GM19452 (cell line): ENCODE measurements around the gene CHAF1A.

Experiments
- ATAC-seq: cut with Tn5 transposase; IDR thresholded peaks from one replicate; pipeline ENCODE4 v1.9.1; 2021; ENCODE audit not compliant: unreplicated experiment

The CHAF1A gene

DNA sequence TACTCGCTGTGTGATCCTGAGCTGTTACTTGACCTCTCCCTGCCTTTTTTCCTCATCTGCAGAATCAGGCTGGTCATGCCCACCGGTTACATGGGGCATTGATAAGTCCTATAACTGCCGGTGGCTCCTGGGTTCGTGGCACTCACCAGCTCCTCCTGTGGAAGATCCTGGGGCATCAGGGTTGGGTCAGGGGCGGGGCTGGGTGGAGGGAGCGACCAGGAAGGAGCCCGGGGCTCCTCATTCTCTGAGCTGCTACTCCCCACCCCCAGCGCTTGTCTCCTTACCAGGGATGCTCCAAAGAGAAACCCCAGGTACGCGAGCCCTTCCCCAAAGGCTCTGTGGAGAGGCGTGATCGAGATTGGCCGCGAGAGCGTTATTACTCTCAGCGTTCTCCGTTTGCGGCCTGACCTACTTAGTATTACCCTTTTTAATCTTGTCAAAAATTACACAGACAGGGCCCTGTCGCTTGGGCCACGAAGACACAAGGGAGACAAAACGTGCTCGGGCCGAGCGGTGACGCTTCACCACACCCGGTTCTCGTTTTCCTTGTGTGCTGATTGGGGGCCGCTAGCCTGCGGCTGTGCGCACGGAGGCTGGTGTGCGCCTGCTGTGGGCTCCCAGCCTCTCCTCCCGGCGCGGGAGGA, 80.4 kb downstream of the CHAF1A start:
- ATAC-seq = no peak

DNA sequence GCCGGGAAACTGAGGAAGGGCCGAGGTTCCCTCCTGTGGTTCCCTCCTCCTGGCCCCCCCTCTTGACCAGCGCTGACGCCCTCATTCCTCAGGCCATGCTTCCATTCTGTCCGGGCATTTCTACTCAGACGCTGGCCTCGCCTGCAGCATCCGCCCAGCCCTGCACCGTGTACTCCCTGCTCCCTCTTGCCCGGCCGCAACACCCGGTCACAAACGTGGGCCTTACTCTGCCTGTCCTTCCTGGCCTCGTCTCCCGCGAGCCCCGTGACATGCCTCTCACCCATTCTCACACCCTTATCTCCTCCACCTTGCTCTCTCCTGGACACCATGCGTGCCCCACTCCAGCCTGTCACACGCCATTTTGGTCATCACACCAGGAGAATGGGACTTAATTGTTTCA, 80.9 kb downstream of the CHAF1A start:
- ATAC-seq = no peak

DNA sequence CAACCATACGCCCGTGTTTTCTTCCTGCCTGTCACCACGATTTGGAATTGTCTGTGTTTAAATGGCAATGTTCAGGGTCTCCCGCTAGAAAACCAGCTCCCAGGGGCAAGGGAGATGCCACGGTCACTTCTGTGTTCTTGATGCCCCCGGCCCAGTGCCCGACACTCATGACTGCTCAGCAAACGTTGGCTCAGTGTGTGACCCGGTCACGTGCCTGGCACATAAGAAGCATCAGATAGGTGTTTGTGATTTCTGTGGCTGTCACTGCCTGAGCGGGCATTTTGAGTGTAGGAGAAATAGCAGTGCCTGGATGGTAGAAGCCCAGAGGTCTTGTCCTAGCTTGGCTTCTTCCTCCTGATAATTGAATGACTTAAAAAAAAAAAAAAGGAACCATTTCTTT, 85.1 kb downstream of the CHAF1A start:
- ATAC-seq = no peak

DNA sequence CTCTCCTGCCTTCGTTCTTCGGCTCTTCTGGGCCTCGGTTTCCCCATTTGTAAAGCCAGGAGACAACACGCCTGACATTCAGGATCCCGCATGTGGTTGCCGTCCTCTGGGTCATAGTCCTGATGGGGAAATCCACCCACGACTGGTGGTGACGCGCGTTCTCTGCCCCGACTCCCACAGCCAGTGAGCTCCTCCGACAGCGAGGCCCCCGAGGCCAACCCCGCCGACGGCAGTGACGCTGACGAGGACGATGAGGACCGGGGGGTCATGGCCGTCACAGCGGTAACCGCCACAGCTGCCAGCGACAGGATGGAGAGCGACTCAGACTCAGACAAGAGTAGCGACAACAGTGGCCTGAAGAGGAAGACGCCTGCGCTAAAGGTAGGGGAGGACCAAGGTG, 86.1 kb downstream of the CHAF1A start:
- ATAC-seq = no peak

DNA sequence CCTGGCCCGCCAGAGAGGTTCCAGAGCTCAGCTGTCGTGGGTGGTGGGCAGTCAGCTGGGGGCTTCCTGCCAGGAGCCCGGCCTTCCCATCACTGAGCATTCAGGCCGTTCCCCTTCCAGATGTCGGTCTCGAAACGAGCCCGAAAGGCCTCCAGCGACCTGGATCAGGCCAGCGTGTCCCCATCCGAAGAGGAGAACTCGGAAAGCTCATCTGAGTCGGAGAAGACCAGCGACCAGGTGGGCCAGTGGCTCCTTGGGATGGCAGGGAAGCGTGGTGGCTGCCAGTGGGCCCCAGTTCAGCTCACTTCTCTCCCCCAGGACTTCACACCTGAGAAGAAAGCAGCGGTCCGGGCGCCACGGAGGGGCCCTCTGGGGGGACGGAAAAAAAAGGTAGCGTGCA, 89.0 kb downstream of the CHAF1A start:
- no peak for ATAC-seq

DNA sequence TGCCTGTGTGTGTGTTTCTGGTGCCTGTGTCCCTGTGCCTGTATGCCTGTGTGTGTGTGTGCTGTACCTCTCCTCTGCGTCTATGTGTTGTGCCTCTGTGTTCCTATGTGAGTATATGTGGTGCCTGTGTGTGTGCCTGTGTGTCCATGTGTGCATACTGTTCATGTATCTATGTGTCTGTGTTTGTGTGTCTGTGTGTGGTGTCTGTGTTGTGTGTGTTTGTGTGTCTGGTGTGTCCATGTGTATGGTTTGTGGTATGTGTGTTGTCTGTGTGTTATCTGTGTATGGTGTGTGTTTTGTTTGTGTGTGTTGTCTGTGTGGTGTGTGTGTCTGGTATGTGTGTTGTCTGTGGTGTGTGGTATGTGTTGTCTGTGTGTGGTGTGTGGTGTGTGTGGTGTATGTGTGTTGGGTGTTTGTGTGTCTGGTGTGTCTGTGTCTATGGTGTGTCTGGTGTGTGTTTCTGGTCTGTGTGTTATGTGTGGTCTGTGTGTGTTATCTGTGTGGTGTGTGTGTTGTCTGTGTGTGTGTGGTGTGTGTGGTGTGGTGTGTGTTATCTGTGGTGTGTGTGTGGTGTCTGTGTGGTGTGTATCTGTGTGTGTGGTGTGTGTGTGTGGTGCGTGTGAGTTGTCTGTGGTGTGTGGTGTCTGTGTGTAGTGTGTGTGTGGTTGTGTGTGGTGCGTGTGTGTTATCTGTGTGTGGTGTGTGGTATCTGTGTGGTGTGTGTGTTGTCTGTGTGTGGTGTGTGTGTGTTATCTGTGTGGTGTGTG, 90.1 kb downstream of the CHAF1A start:
- no peak for ATAC-seq
